ENCODE results near the gene C11orf91.

C11orf91 gene

DNA sequence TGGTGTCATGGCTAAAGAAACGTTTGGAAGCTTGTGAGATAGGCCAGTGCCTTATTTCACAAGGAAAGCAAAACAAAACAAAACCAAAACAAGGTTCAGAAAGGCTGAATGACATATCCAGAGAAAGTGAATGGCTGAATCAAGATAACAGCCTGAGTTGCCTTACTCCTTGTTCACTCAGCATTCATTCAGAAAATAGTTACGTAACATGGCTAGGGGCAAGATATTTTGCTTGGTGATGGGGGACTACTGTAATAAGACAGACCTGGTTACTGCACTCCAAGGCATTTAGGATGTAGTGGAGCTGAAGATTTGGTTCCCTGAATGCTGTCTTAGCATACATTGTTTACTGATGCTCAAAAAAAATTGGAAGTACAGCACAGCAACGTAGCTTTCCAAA, 47.7 kb downstream of the C11orf91 start:
- no peak overlapping the region for H3K4me3 ChIP-seq (ENCODE audit: low read length)
- DNase-seq (ENCODE audit: low read depth): no peak
- no peak for TF ChIP-seq CTCF (conservative IDR thresholded peaks at IDR 0.05; ENCODE audit: low read depth, low read length)

DNA sequence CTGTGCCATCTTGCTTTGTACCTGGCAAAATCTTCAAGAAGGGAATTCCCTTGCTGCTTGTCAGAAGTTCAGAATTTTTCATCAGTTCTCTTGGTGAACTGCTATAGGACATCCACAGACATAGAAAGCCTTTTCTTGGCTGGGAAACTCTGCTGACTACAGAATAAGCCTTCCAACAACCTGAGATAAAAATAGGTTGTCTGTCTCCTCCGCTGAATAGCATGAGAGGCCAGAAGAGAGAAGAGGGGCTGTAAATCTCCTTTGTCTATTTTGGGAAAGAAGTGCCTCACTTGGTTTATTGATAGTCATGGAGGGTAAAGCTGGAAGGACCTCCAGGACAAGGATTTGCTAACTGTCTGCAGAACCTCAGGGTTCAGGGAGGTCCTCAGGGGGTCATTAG, 48.2 kb downstream of the C11orf91 start:
- no peak for DNase-seq (ENCODE audit: low read depth)
- TF ChIP-seq CTCF (conservative IDR thresholded peaks at IDR 0.05; ENCODE audit: low read depth, low read length): no peak
- H3K4me3 ChIP-seq (ENCODE audit: low read length): no peak overlapping the region

GRCh38 chr11:33651990-33652389, 48.6 kb downstream of the C11orf91 start:
- no peak for DNase-seq (ENCODE audit: low read depth)
- H3K4me3 ChIP-seq (ENCODE audit: low read length): no peak overlapping the region
- no peak for TF ChIP-seq CTCF (conservative IDR thresholded peaks at IDR 0.05; ENCODE audit: low read depth, low read length)

- DNase-seq (ENCODE audit: low read depth): no peak
- H3K4me3 ChIP-seq (ENCODE audit: low read length): no peak overlapping the region
- no peak for TF ChIP-seq CTCF (conservative IDR thresholded peaks at IDR 0.05; ENCODE audit: low read depth, low read length)
Observed at GRCh38 chr11:33651555-33651954, 49.1 kb downstream of the C11orf91 start.

GRCh38 chr11:33649944-33650343, 50.7 kb downstream of the C11orf91 start:
- no peak for TF ChIP-seq CTCF (conservative IDR thresholded peaks at IDR 0.05; ENCODE audit: low read depth, low read length)
- H3K4me3 ChIP-seq (ENCODE audit: low read length): no peak overlapping the region
- DNase-seq (ENCODE audit: low read depth): no peak

All from retinal pigment epithelial cell (primary cell).